ENCODE measurements around the gene ACTRT2. TPM values are rescaled to one million over a fixed set of nuclear protein-coding genes. Genes with fewer than 3 reads are reported as not detected.

The ACTRT2 gene
- total RNA-seq, 1 donor from 2014 or later = not detected

DNA sequence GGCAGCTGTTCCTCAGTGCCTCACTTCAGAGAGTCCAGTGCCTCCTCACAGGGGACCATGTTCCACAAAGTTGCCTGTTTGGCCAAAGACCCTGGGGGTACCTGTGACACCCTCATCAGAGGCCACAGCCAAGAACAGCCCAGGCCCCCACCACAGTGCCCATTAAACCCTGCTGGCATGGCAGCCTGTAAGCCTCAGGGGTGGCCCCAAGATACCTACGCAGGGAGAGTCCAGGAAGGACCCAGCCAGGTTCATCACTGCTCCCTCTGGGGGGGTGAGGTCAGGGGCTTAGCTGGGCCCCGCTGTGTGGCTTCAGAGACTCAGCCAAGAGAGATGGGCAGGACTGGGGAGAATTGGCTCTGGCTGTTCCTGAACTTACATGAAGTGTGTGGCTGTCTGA is 28.6 kb downstream of the ACTRT2 start:
- H3K27ac ChIP-seq = no peak overlapping the region
- DNase-seq (ENCODE audit: low spot score in 2 of 2) = peak in 1 of 2 donors; percentile 38
- no peaks in the 10 kb centered on the region for H3K4me1 ChIP-seq
- H3K27me3 ChIP-seq = no peaks in the 10 kb centered on the region
- no peaks in the 10 kb centered on the region for H3K9me3 ChIP-seq
- no peak overlapping the region for H3K4me3 ChIP-seq
- TF ChIP-seq, protein P1, sequence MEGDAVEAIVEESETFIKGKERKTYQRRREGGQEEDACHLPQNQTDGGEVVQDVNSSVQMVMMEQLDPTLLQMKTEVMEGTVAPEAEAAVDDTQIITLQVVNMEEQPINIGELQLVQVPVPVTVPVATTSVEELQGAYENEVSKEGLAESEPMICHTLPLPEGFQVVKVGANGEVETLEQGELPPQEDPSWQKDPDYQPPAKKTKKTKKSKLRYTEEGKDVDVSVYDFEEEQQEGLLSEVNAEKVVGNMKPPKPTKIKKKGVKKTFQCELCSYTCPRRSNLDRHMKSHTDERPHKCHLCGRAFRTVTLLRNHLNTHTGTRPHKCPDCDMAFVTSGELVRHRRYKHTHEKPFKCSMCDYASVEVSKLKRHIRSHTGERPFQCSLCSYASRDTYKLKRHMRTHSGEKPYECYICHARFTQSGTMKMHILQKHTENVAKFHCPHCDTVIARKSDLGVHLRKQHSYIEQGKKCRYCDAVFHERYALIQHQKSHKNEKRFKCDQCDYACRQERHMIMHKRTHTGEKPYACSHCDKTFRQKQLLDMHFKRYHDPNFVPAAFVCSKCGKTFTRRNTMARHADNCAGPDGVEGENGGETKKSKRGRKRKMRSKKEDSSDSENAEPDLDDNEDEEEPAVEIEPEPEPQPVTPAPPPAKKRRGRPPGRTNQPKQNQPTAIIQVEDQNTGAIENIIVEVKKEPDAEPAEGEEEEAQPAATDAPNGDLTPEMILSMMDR (IDR thresholded peaks at IDR 0.05) = no peak
- intact Hi-C loops (cut with DNase I) = no loop called here
- peaks cover 0 to 3% of the 10 kb centered on the region in 2 donors for H3K36me3 ChIP-seq

DNA sequence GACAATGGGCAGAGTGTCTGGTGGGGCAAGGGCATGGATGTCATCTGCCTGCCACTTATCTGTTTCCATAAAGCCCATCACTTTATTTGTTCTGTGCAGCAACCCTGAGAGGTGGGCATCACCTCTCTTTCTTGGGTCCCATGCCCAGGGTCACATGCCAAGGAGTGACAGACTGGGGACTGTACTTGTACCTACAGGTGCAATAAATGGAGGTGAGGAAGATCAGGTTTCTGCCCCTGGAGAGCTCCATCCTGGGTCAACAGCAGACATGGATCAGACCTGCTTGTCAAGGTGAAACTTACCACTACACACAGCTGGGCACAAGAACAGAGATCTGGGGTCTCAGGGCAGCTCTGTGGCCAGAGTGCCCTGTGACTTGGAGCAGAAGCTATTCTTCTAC is 29.3 kb downstream of the ACTRT2 start:
- Histone ChIP-seq H3K27me3 (no peaks in the 10 kb centered on the region), H3K4me1 (no peaks in the 10 kb centered on the region), H3K4me3 (no peak overlapping the region), H3K9me3 (no peaks in the 10 kb centered on the region), H3K36me3 (peaks cover 0 to 3% of the 10 kb centered on the region in 2 donors), H3K27ac (no peak overlapping the region)
- TF ChIP-seq, protein P1 (IDR thresholded peaks at IDR 0.05) = no peak
- intact Hi-C loops (cut with DNase I) = no loop called here
- peak in 1 of 2 donors; percentile 59 for DNase-seq (ENCODE audit: low spot score in 2 of 2)

- Histone ChIP-seq H3K4me3 (no peak overlapping the region), H3K9me3 (no peaks in the 10 kb centered on the region), H3K27me3 (no peaks in the 10 kb centered on the region), H3K4me1 (no peaks in the 10 kb centered on the region), H3K36me3 (peaks cover 0 to 3% of the 10 kb centered on the region in 2 donors), H3K27ac (no peak overlapping the region)
- TF ChIP-seq, protein P1 (IDR thresholded peaks at IDR 0.05) = no peak
- intact Hi-C loops (cut with DNase I) = no loop called here
- DNase-seq (ENCODE audit: low spot score in 2 of 2) = no peak
Measured at GRCh38 chr1:3051270-3052268, 30.3 kb downstream of the ACTRT2 start.

DNA sequence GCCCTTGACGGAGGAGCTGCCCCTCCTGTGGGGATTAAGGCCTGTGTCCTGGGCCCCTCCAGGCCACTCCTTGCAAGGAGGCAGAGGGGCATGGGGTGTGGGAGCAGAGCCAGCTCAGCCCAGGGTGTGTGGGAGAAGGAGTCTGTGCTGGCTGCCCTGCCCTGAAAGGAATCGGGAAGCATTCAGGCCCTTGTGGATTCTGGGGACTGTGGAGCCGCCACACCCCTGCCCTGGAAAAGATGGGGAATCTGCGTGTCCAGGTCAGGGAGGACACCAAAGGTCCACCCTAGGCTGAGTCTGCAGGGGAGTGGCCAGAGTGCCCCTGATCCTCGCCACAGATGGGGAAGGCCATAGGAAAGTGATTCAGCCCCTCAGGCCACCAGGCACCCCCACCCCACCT is 31.2 kb downstream of the ACTRT2 start:
- Histone ChIP-seq H3K27ac (no peak overlapping the region), H3K9me3 (no peaks in the 10 kb centered on the region), H3K27me3 (no peaks in the 10 kb centered on the region), H3K4me3 (no peak overlapping the region), H3K4me1 (no peaks in the 10 kb centered on the region), H3K36me3 (peaks cover 0 to 5% of the 10 kb centered on the region in 2 donors)
- DNase-seq (ENCODE audit: low spot score in 2 of 2) = no peak
- TF ChIP-seq, protein P1 (IDR thresholded peaks at IDR 0.05) = no peak
- intact Hi-C loops (cut with DNase I) = no loop called here

DNA sequence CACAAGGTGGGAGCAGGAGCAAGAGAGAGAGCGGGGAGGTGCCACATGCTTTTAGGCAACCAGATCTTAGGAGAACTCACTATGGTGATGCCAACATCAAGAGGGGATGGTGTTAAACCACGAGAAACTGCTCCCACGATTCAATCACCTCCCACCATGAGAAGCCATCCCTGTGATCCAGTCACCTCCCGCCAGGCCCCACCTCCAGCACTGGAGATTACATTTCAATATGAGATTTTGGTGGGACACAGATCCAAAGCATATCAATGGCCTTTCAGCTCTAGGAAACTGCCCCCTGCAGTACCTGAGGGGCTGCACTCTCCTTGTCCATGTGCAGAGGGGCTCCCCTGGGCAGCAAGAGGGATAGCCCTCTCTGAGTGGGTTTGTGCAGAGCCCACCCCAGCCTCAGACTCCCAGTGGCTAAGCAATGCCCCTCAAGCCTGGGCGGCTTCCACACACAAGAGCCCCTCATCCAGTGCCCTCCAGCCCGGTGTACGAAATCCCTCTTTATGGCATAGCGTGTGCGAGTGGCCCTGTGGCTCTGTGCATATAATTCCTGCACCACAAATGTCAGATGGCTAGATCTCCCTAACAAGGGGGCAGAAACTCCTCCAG is 32.2 kb downstream of the ACTRT2 start:
- H3K36me3 ChIP-seq = peaks cover 0 to 5% of the 10 kb centered on the region in 2 donors
- no peaks in the 10 kb centered on the region for H3K4me1 ChIP-seq
- no peaks in the 10 kb centered on the region for H3K27me3 ChIP-seq
- no peak overlapping the region for H3K4me3 ChIP-seq
- intact Hi-C loops (cut with DNase I) = no loop called here
- DNase-seq (ENCODE audit: low spot score in 2 of 2) = no peak
- no peak overlapping the region for H3K27ac ChIP-seq
- TF ChIP-seq, protein P1 (IDR thresholded peaks at IDR 0.05) = no peak
- no peaks in the 10 kb centered on the region for H3K9me3 ChIP-seq

Measured in ascending aorta (tissue), 2 donors.